T-helper 1 cell (primary cell): ENCODE results near the gene RHOT1.
"Not testable (repeated sequence)": the region's sequence is repeated elsewhere in the genome, so short reads cannot be mapped to it uniquely, and the experiment has no call there.

Source experiments
- DNase-seq, 5 donors: peaks; one replicate each; pipeline ENCODE4 v3.0.0-alpha.2; 2012 to 2020

The RHOT1 gene

GRCh38 chr17:32240750-32241149 is 98.4 kb downstream of the RHOT1 start:
- no peak for DNase-seq

GRCh38 chr17:32241640-32242039 is 99.3 kb downstream of the RHOT1 start:
- no peak for DNase-seq

GRCh38 chr17:32249475-32249874 is 107.2 kb downstream of the RHOT1 start:
- no peak for DNase-seq

GRCh38 chr17:32253117-32253611 is 110.9 kb downstream of the RHOT1 start:
- DNase-seq, result peak in 3 of 5 donors; percentile 41 to 69 (median 42)

- DNase-seq, result no peak
Observed at GRCh38 chr17:32256012-32256700, 113.9 kb downstream of the RHOT1 start.

- no peak for DNase-seq
Observed at GRCh38 chr17:32256701-32257019, 114.4 kb downstream of the RHOT1 start.

- no peak for DNase-seq
Observed at GRCh38 chr17:32258383-32259140, 116.3 kb downstream of the RHOT1 start.

GRCh38 chr17:32259586-32259985 is 117.3 kb downstream of the RHOT1 start:
- DNase-seq, result no peak

GRCh38 chr17:32261417-32261736 is 119.1 kb downstream of the RHOT1 start:
- DNase-seq, result no peak

- no peak for DNase-seq
Observed at GRCh38 chr17:32261936-32262510, 119.7 kb downstream of the RHOT1 start.

- DNase-seq, result not testable (repeated sequence)
Observed at GRCh38 chr17:32263515-32263914, 121.2 kb downstream of the RHOT1 start.

GRCh38 chr17:32264140-32264799 is 122.0 kb downstream of the RHOT1 start:
- DNase-seq, result no peak

- no peak for DNase-seq
Observed at GRCh38 chr17:32264823-32265191, 122.5 kb downstream of the RHOT1 start.

- peak in 1 of 5 donors; percentile 21 for DNase-seq
Observed at GRCh38 chr17:32265192-32265923, 123.1 kb downstream of the RHOT1 start, which contains the start of gene RHBDL3. RHBDL3 (plus strand) TSS chr17:32265832; CDS start chr17:32266190, 358 bp downstream.

GRCh38 chr17:32266051-32266388 is 123.7 kb downstream of the RHOT1 start:
- no peak for DNase-seq

- peak in 1 of 5 donors; percentile 12 for DNase-seq
Observed at GRCh38 chr17:32266389-32267301, 124.3 kb downstream of the RHOT1 start.

GRCh38 chr17:32267690-32268205 is 125.4 kb downstream of the RHOT1 start:
- peak in 1 of 5 donors; percentile 3 for DNase-seq

GRCh38 chr17:32268734-32269288 is 126.5 kb downstream of the RHOT1 start:
- DNase-seq, result no peak

- no peak for DNase-seq
Observed at GRCh38 chr17:32269377-32269776, 127.1 kb downstream of the RHOT1 start.

GRCh38 chr17:32271844-32272243 is 129.5 kb downstream of the RHOT1 start:
- no peak for DNase-seq

- DNase-seq, result no peak
Observed at GRCh38 chr17:32274101-32274500, 131.8 kb downstream of the RHOT1 start.
